HG03378 (cell line): ENCODE data around the gene USP19.

ENCODE experiments used
- ATAC-seq: cut with Tn5 transposase; IDR thresholded peaks from one replicate; pipeline ENCODE4 v1.9.1; 2021; ENCODE audit warnings: mild to moderate bottlenecking, moderate library complexity; ENCODE audit not compliant: unreplicated experiment

USP19 gene

DNA sequence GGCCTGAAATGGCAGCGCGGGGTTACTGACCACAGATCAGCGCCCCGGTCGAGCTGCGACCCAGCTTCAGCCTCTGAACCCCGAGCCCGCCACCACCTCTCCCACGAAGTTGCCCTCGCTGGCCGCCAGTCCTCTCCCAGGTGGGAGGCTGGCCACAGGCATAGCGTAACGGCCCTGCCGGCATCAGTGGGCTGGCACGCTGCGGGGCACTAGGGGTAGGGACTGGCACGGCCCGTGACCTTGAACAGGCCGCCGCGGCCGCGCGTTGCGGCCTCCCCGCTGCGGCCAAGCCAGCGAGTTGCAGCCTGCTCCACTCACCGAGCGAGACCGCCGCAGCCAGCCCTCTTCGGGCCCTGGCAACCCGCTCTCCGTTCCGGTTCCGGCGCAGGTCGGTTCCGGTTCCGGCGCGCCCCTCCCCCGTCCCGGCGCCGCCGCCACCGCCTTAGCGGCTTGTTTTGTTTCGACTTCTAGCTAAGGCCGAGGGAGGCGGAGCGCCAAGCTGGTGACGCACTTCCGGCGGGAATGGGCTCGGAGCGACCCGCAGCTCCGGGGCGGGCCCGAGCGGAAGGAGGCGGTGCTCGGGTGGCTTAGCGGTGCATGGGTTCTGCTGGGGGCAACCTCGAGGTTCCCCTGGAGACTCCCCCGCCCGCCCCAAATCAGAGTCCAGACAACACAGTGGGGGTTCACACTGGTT, at the start of gene USP19:
TSS of gene USP19 (minus strand) at position 386 of the 694 bp plus-strand sequence. CDS start 1,678 bp downstream, outside the sequence.
- ATAC-seq = peak; percentile 63

DNA sequence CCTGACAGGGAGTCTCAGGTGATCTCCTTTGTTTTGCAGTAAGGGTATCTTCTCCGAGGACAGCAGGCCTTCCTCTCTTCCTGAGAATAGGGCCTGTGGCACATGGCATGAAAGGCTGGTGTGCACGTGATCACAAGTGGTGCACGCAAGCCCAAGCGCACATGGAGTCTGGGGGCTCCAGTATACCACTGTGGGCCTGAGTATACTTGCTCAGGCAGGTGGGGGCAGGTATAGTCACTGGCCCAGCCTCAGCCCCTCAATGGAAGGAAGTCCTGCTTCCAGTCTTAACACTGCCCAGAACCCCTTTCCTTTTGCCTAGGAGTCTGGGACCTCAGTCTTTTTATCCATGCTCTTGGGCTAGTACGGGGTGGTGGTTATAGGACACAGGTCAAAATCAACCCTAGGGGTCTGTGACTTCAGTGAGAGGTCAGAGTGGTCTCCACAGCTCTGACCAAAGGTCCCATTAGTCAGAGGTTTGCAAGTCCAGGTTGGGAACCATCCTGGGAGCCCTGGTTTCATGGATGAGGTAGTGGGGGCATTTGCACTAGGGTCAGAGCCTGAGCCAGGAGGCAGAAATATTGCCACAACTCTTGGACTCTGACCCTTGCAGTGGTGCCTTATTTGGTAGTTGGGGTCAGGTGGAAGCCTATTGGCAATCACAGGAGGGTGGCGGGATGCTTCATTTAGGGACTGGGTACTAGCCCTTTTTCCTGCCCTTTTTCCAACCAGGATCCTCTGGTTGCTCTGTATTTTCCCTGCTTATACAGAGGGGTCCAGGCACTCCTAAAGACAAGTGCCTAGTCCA, 46.3 kb upstream of the USP19 start:
- ATAC-seq = no peak

DNA sequence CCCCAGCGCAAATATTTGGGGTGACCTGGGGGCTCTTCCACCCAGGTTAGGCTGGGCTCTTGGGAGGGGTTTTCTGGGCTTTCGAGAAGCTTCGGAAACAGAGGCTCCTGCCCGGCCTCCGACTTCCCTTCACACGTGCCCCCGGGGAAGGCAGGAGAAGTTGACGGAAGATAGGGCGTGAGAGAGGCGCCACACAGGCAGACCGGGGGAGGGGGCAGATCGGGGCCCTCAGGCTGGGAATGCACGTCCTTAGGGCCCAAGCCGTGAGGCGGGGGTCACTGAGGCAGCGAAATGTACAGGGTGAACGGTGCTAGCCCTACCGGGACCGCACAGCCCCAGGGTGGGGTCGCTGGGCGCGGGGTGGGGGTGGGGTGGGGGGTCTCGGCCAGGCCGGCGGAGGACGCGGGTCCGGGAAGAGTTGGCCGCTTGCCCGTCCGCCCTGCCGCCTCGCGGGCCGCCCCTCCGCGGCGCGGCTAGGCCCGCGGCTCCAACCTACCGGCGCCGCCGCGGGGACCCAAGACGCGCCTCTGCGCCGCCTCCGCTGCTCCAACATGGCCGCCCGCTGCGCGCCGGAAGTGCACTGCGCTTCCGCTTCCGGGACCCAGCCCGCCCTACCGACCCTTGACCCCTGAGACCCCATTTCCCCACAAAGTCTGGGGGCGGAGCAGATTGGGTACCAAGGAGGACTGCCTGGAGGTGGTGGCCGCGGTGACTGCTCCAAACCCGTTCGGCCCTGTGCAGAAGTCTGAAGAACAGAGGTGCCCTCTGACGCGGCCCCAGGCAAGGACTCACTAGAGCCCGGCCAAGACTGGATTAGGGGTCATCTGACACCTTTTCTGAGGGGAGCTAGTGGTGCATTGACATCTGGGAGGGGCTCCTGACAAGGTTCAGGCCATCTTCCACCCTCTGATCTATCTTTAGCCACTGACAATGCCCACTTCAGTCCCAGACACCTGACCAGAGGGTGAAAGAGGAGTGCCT, 45.4 kb upstream of the USP19 start, which contains the start of gene CCDC71:
TSS of gene CCDC71 (minus strand) at position 561 of the 981 bp plus-strand sequence. CDS start 2,123 bp downstream, outside the sequence.
- ATAC-seq = no peak

GRCh38 chr3:49164983-49165720, 44.5 kb upstream of the USP19 start:
- no peak for ATAC-seq

- no peak for ATAC-seq
Measured at GRCh38 chr3:49163609-49164008, 43.0 kb upstream of the USP19 start.

DNA sequence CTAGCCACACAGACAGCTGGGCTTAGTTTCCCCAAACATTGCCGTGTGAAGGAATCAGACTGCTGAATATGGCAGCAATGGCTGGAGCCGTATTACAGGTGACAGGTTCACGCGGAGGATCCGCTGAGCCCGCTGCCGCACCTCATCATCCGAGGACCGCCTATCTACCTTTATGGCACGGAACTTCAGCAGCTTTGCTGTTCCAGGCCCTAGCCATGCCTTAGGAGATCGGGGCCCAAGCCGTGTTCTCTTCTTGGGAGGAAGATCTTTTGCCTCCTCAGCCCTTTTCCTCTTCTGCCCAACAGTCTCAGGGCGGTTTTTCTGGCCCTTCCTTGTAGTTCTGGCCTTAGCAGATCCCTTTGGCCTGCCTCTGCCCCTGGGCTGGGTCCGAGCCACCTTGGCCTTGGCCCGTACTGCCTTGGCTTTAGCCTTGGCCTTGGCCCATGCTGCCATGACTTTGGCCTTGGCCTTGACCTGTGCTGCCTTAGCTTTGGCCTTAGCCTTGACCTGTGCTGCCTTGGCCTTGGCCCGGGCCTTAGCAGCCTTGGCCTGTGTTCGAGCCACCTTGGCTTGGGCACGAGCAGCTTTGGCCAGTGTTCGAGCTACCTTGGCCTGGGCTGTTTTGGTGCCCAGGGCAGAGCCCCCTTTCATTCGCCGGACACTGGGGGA, 42.3 kb upstream of the USP19 start:
- no peak for ATAC-seq

DNA sequence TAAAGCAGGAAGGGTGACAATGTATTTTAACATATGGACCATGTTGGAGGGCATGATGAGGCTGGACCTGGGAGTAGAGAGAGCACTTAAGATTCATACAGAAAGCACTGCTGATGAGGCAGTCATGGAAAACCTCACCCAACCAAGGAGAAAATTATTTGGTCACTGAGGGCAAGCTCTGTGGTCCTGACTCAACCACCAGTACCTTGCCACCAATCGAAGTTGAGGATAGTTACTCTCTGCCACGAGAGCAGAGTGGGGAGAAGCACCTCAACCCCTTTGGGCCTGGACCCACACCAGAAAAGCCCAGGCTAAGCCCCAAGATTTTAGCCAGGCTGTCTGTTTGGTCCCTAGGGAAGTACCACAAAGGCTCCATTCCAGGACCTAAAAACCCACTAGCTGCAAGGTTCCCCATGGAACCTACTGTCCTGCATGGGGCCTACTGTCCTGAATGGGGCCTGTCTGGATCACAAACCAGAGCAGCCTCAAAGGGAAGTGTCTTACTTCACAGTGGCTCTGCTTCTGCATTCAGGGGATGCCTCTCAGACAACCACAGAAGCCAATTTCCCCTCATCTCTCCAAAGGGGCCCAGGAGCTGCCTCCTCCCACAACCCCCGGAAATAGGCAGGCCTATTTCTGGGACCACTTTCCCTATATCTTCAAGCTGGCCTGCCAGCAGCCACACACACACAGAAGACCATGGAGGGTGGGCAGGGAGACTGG, 41.3 kb upstream of the USP19 start:
- no peak for ATAC-seq

- ATAC-seq = no peak
Measured at GRCh38 chr3:49161197-49161596, 40.6 kb upstream of the USP19 start.

DNA sequence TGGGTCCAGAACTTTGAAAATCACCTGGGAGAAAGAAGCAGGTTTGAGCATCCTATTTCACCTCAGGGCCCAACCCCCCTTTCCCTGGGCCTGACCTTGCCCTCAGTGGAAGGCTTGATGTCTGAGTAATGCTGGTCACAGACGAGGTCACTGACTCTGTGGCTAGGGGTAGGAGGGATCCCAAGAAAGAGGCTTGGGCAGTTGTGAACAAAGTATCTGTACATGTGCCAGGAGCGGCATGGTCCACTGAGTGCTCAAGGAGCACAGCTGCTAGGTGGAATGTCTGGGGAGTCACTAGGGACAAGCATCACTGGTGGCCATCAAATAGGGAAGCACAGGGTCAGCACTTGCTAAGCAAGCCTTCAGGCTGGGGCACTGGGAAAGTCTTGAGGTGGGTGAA, 38.2 kb upstream of the USP19 start:
- no peak for ATAC-seq

DNA sequence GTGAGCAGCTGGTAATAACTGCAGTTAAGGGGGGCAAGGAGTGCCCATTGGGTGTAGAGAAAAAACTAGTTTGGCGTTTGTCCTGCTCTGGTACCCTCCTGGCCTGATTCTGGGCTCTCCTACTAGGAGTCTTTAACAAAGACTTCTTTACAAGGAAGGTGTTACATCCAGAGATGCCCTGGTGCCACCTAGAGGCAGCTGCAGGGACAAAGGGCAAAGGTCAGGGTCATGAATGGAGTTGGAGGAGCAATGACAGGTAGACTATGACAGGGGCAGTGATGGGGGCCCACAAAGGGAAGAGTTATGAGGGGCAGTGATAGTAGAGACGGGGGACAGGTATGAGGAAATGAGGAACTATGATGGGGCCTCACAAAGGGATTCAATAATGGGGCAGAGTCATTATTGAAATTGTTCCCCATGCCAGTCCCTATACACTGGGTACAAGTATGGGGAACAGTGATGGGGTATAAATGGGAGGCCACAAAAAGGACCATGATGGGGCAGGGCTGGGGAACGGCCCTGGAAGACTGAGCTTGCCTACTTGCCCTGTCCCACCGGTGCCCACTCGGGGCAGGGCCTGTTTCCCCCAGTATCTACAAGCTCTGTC, 37.6 kb upstream of the USP19 start:
- ATAC-seq = no peak

- ATAC-seq = no peak
Measured at GRCh38 chr3:49157289-49157688, 36.7 kb upstream of the USP19 start.

DNA sequence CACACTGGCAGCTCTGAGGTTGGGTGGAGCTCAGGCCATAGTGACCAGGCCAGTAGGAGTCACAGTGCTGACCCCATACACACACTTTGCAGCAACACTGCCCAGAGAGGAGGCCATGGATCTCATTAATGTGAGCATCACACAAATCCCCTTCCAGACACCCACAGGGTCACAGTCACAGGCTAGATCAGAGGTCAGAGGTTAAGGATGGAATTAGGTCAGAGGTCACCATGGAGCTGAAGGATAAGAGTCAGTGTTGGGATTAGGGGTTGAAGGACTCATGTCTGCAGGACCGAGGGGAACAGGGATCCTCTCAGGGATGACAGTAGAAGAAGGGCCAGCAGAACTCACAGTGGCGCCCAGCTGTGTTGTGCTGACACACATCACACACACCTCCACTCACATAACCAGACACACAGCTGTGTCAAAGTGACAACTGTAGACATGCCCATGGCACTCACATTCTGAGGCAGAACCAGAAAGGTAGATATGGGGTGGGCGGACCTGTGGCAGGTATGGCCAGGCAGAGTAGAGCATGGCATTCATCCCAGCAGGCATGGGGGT, 32.8 kb upstream of the USP19 start:
- ATAC-seq = no peak

DNA sequence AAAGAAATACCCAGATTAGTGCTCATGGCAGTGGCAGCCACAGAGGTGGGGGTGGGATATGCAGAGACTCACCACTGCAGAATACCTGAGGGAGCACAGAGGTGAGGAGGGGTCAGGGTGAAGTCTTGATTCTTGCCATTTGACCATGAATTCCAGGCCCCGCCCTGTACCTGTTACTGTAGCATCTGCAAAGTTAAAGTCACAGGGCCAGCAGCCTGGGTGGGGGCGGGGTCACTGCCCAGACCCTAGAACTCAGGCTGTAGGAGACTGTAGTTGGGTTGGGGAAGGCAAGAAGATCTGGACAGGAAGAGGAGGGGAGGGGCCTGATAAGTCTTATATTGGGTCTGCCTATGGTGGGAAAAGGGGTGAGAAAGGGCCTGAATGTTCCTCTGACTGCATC, 31.0 kb upstream of the USP19 start:
- no peak for ATAC-seq

DNA sequence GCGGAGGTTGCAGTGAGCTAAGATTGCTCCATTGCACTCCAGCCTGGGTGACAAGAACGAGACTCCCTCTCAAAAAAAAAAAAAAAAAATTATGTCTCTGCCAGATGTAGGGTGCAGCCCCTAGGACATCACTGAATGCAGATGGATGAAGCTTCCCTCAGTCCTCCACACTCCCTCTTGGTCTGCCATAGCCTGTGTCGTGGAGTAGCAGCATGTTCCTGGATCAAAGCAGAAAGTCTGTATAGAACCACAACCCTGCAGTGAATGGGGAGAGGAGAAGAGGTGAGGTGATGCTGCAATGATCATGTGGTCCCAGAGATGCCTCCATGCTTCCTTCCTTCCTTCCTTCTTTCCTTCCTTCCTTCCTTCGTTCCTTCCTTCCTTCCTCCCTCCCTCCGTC, 27.5 kb upstream of the USP19 start:
- ATAC-seq = no peak

GRCh38 chr3:49140080-49140479, 19.5 kb upstream of the USP19 start:
- no peak for ATAC-seq

- no peak for ATAC-seq
Measured at GRCh38 chr3:49135499-49135898, 14.9 kb upstream of the USP19 start.

GRCh38 chr3:49134471-49135265, 14.0 kb upstream of the USP19 start:
- no peak for ATAC-seq
